Endothelial cell of umbilical vein (primary cell): ENCODE results near the gene CUL3. TPM values are rescaled to one million over a fixed set of nuclear protein-coding genes. Genes with fewer than 3 reads are reported as not detected.

ENCODE experiments used
- BruUV-seq: library from RNA; stranded (reverse); fragments of 400-500 nt; replicated peaks from 2 replicates; lab custom pipeline; 2021; lab: Mats Ljungman, UMichigan
- CTCF ChIA-PET: fragments of 300-600, 350-600 bp; sonication (Branson Sonifier 250); formaldehyde crosslinking; loops from one replicate; lab custom pipeline; 2021; ENCODE audit warnings: antibody characterized with exemption, inconsistent platforms; lab: Charles Lee
- POLR2A ChIA-PET: fragments of 300-600, 350-600 bp; sonication (Branson Sonifier 250); formaldehyde crosslinking; loops from one replicate; lab custom pipeline; 2021; ENCODE audit warnings: antibody characterized with exemption, inconsistent platforms; lab: Charles Lee
- DNase-seq: peaks from one replicate; pipeline ENCODE4 v3.0.0-alpha.2; 2011; ENCODE audit warnings: low read depth, low spot score
- FAIRE-seq: peaks from 2 replicates; lab custom pipeline; 2011; peaks lifted over from hg19 to GRCh38; lab: Jason Lieb, UNC
- H2AFZ ChIP-seq: 2 replicates; pipeline ENCODE4 v1.6.0; 2012; ENCODE audit warnings: low read depth, low read length, control low read depth, inconsistent platforms
- H3K27ac ChIP-seq: 2 replicates; pipeline ENCODE4 v1.5.1; 2011; ENCODE audit warnings: low read depth, mild to moderate bottlenecking, control low read depth, low read length, moderate library complexity; ENCODE audit not compliant: insufficient read depth
- H3K27me3 ChIP-seq, 2 experiments: 2 replicates each; pipeline versions ENCODE4 v1.6.0 to v1.6.1; 2011; ENCODE audit warnings: low read length in 2 of 2, mixed read lengths in 1 of 2; ENCODE audit not compliant: control insufficient read depth in 2 of 2, insufficient read depth in 2 of 2
- H3K36me3 ChIP-seq, 2 experiments: 2 replicates in 1 of 2; 3 replicates in 1 of 2; pipeline ENCODE4 v1.5.1; 2011; ENCODE audit warnings: low read length in 2 of 2, mild to moderate bottlenecking in 1 of 2, moderate library complexity in 1 of 2; ENCODE audit not compliant: control insufficient read depth in 2 of 2, insufficient read depth in 2 of 2; ENCODE audit errors: extremely low read depth in 1 of 2
- H3K4me1 ChIP-seq: 3 replicates; pipeline ENCODE4 v1.5.1; 2011; ENCODE audit warnings: mild to moderate bottlenecking, low read length; ENCODE audit not compliant: control insufficient read depth, insufficient read depth; ENCODE audit errors: extremely low read depth
- H3K4me2 ChIP-seq: 2 replicates; pipeline ENCODE4 v1.6.1; 2011; ENCODE audit warnings: low read length, control low read depth, mixed read lengths; ENCODE audit not compliant: insufficient read depth
- H3K4me3 ChIP-seq, 3 experiments: fragments of 200-600 bp in 1 of 3; sonication (generic), shearing (Covaris generic) in 1 of 3; replicated peaks in 1 of 3; 2 replicates each; pipeline ENCODE4 v1.5.1; 2011 to 2016; ENCODE audit warnings: control low read depth in 3 of 3, low read length in 3 of 3, mild to moderate bottlenecking in 2 of 3, inconsistent platforms in 1 of 3, low read depth in 1 of 3, moderate library complexity in 1 of 3; ENCODE audit not compliant: insufficient read depth in 1 of 3
- H3K79me2 ChIP-seq: 2 replicates; pipeline ENCODE4 v1.6.0; 2012; ENCODE audit warnings: low read length, inconsistent platforms; ENCODE audit not compliant: control insufficient read depth, insufficient read depth
- H3K9ac ChIP-seq: replicated peaks from 2 replicates; pipeline ENCODE3; 2011; ENCODE audit warnings: low read length, control low read depth; ENCODE audit not compliant: insufficient read depth; ENCODE audit errors: extremely low read depth
- H3K9me1 ChIP-seq: replicated peaks from 3 replicates; pipeline ENCODE4 v1.6.0; 2011; ENCODE audit warnings: mild to moderate bottlenecking, low read length; ENCODE audit not compliant: control insufficient read depth, insufficient read depth; ENCODE audit errors: extremely low read depth
- H3K9me3 ChIP-seq: replicated peaks from 2 replicates; pipeline ENCODE4 v1.5.1; 2012; ENCODE audit warnings: low read length, inconsistent platforms; ENCODE audit not compliant: control insufficient read depth, insufficient read depth
- H4K20me1 ChIP-seq: replicated peaks from 2 replicates; pipeline ENCODE3; 2011; ENCODE audit warnings: mild to moderate bottlenecking, low read length; ENCODE audit not compliant: control insufficient read depth, insufficient read depth; ENCODE audit errors: extremely low read depth
- CTCF ChIP-seq, 2 donors: IDR thresholded peaks; 1 replicate in 1 of 2; 2 replicates in 1 of 2; pipeline ENCODE4 v1.5.1; 2011; ENCODE audit warnings: low read length in 2 of 2, mild to moderate bottlenecking in 2 of 2, moderate library complexity in 2 of 2, control low read depth in 1 of 2, inconsistent platforms in 1 of 2, low read depth in 1 of 2; ENCODE audit not compliant: insufficient read depth in 1 of 2; ENCODE audit errors: extremely low read depth in 1 of 2
- EZH2 ChIP-seq: IDR thresholded peaks from 2 replicates; pipeline ENCODE4 v1.6.1; 2012; ENCODE audit warnings: borderline replicate concordance, low read depth, mild to moderate bottlenecking, moderate library complexity, low read length, inconsistent platforms; ENCODE audit not compliant: severe bottlenecking
- FOS ChIP-seq: IDR thresholded peaks from 2 replicates; pipeline ENCODE4 v1.6.1; 2011; ENCODE audit warnings: mild to moderate bottlenecking, low read length, moderate library complexity, borderline replicate concordance; ENCODE audit not compliant: insufficient read depth
- GATA2 ChIP-seq: IDR thresholded peaks from 2 replicates; pipeline ENCODE4 v1.7.0; 2011; ENCODE audit warnings: low read depth, mild to moderate bottlenecking, moderate library complexity, mixed read lengths, low read length; ENCODE audit not compliant: insufficient read length, insufficient read depth
- JUN ChIP-seq: IDR thresholded peaks from 2 replicates; pipeline ENCODE4 v1.6.1; 2011; ENCODE audit warnings: borderline replicate concordance, low read depth; ENCODE audit not compliant: insufficient read length, insufficient read depth
- MYC ChIP-seq: IDR thresholded peaks from one replicate; pipeline ENCODE4 v1.6.1; 2011; ENCODE audit warnings: mild to moderate bottlenecking, low read depth, low read length
- POLR2A ChIP-seq: IDR thresholded peaks from 2 replicates; pipeline ENCODE4 v1.6.1; 2012; ENCODE audit warnings: low read depth, mild to moderate bottlenecking, control low read depth, low read length
- POLR2AphosphoS5 ChIP-seq: IDR thresholded peaks from 2 replicates; pipeline ENCODE4 v1.6.1; 2012; ENCODE audit warnings: low read depth, mild to moderate bottlenecking, control low read depth, low read length, moderate library complexity; ENCODE audit not compliant: insufficient read depth
- dilution Hi-C: fragments of 300-500 bp; cut with MboI; formaldehyde crosslinking; loops from one replicate; pipeline ENCODE4 v1.15.0; 2019; ENCODE audit warnings: low sequenced_read_pairs; ENCODE audit not compliant: extremely low pct_ligation_motif_present
- intact Hi-C: fragments of 100-400 bp; cut with micrococcal nuclease; formaldehyde crosslinking; loops from one replicate; pipeline ENCODE4 v1.10.0; 2022
- polyA plus RNA-seq, 4 experiments: library from polyadenylated mRNA; depleted of rRNA in 3 of 4; stranded (reverse) in 3 of 4; unstranded in 1 of 4; fragments of >200 nt; gene quantifications; 2 replicates each; pipeline versions ENCODE4 v1.2.1 to v1.2.3, GENCODE V29; 2011 to 2012; ENCODE audit warnings: missing spikeins in 1 of 4
- total RNA-seq: library from RNA; stranded (reverse); gene quantifications from 2 replicates; pipeline ENCODE4 v1.2.3, GENCODE V29; 2021
- TF ChIP-seq, protein P1 (sequence below): IDR thresholded peaks from 2 replicates; pipeline ENCODE4 v1.6.1; 2011; ENCODE audit not compliant: insufficient read depth, insufficient read length

The CUL3 gene
- total and polyA plus RNA-seq, 2 donors (not counting 3 experiments of a cell fraction or from before 2014, with no cell fraction given) = 22.7 to 82.3 TPM

DNA sequence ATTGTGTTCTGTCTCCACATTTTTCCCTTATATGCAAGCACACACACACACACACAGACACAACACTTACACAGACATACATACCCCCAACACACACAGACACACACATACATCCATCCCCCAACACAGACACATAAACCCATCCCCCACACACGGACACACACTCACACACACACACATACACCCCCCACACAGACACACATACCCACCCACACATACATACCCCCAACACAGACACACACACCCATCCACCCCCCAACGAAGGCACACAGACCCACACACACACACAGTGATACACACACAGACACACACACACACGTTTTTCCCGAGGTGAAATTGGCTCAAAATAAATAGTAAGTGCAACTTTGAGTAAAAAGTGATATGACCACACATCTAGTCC, 41.6 kb upstream of the CUL3 start:
- Histone ChIP-seq H3K9me1 (no peaks in the 10 kb centered on the region), H3K79me2 (no peaks in the 10 kb centered on the region), H3K27me3 (no peaks in the 10 kb centered on the region), H2AFZ (no peak overlapping the region), H4K20me1 (no peaks in the 10 kb centered on the region), H3K9ac (no peak overlapping the region), H3K4me2 (no peak overlapping the region), H3K27ac (no peak overlapping the region), H3K4me3 (no peak overlapping the region), H3K4me1 (no peaks in the 10 kb centered on the region), H3K9me3 (no peaks in the 10 kb centered on the region), H3K36me3 (no peaks in the 10 kb centered on the region)
- ChIA-PET POLR2A (no interaction called here), CTCF (no interaction called here)
- FAIRE-seq = no peak
- dilution Hi-C loops = no loop called here
- TF ChIP-seq POLR2AphosphoS5 = no peak
- TF ChIP-seq CTCF (IDR thresholded peaks at IDR 0.05; ENCODE audit: extremely low read depth in 1 of 2, insufficient read depth in 1 of 2, low read depth in 1 of 2, low read length in 2 of 2) = no peak
- TF ChIP-seq GATA2 = no peak
- no peak for TF ChIP-seq EZH2
- TF ChIP-seq, protein P1, sequence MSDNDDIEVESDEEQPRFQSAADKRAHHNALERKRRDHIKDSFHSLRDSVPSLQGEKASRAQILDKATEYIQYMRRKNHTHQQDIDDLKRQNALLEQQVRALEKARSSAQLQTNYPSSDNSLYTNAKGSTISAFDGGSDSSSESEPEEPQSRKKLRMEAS = no peak
- TF ChIP-seq FOS = no peak
- no peak for TF ChIP-seq JUN
- no peak for TF ChIP-seq MYC
- no peak for TF ChIP-seq POLR2A
- intact Hi-C loops = no loop called here
- BruUV-seq = no TSS peak
- DNase-seq = no peak
